Colonic mucosa (tissue), 4 donors: ENCODE data around the gene PLA2G2D. TPM values are rescaled to one million over a fixed set of nuclear protein-coding genes. Genes with fewer than 3 reads are reported as not detected.

ENCODE experiments used
- DNase-seq: peaks from one replicate; pipeline ENCODE4 v3.0.0-alpha.2; 2020
- H3K27ac ChIP-seq: fragments of 200-600 bp; one replicate; pipeline ENCODE4 v1.8.0; 2021
- H3K27me3 ChIP-seq: fragments of 200-600 bp; one replicate; pipeline ENCODE4 v1.8.0; 2021
- H3K36me3 ChIP-seq: fragments of 200-600 bp; one replicate; pipeline ENCODE4 v1.8.0; 2021
- H3K4me1 ChIP-seq: fragments of 200-600 bp; one replicate; pipeline ENCODE4 v1.8.0; 2021; ENCODE audit warnings: mild to moderate bottlenecking
- H3K4me3 ChIP-seq: fragments of 200-600 bp; one replicate; pipeline ENCODE4 v1.8.0; 2021
- H3K9ac ChIP-seq, 2 donors: one replicate each; pipeline ENCODE4 v1.7.0; 2013; ENCODE audit warnings: control low read depth in 2 of 2, low read depth in 2 of 2, low read length in 2 of 2
- H3K9me3 ChIP-seq: fragments of 200-600 bp; one replicate; pipeline ENCODE4 v1.8.0; 2021
- intact Hi-C: fragments of 100-400 bp; cut with DNase I; formaldehyde crosslinking; loops from one replicate; pipeline ENCODE4 v1.14.1; 2022
- total RNA-seq, 2 donors: library from RNA; stranded (reverse); fragmentation: NEBNext Ultra II Directional in 1 of 2; extraction: Animal tissue kit (Norgen Biotek cat#: 25700) in 1 of 2; gene quantifications; one replicate each; pipeline ENCODE4 v1.2.1, GENCODE V29; 2021
- TF ChIP-seq, protein P1 (sequence below): fragments of 200-600 bp; IDR thresholded peaks from one replicate; pipeline ENCODE4 v1.8.0; 2022; ENCODE audit warnings: antibody characterized with exemption, mild to moderate bottlenecking
- donor health status: healthy.
- donor health status: DM: no; HTN: no; CAD: no.
- donor health status: DM: no; HTN: no; CAD: no.

Gene PLA2G2D
- total RNA-seq, 2 donors from 2014 or later = 0.21 to 0.25 TPM

DNA sequence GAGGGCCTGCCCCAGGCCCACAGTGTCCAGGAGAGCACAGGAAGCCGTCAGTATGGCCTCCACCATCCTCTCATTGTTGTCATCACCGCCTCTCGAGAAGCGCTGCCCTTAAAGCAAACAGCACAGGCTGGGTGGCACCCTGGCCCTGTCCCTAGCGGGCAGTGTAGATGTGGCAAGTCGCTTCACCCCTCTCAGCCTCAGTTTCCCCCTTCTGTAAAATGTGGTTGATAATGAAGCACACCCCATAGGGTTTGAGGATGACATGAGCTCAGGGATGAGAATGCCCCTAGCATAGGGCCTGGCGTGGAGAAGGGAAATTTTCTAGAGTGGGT is 33.2 kb upstream of the PLA2G2D start:
- no peak overlapping the region for H3K4me3 ChIP-seq
- no peak for DNase-seq
- H3K27ac ChIP-seq = no peak overlapping the region
- no peak overlapping the region for H3K9ac ChIP-seq
- TF ChIP-seq, protein P1, sequence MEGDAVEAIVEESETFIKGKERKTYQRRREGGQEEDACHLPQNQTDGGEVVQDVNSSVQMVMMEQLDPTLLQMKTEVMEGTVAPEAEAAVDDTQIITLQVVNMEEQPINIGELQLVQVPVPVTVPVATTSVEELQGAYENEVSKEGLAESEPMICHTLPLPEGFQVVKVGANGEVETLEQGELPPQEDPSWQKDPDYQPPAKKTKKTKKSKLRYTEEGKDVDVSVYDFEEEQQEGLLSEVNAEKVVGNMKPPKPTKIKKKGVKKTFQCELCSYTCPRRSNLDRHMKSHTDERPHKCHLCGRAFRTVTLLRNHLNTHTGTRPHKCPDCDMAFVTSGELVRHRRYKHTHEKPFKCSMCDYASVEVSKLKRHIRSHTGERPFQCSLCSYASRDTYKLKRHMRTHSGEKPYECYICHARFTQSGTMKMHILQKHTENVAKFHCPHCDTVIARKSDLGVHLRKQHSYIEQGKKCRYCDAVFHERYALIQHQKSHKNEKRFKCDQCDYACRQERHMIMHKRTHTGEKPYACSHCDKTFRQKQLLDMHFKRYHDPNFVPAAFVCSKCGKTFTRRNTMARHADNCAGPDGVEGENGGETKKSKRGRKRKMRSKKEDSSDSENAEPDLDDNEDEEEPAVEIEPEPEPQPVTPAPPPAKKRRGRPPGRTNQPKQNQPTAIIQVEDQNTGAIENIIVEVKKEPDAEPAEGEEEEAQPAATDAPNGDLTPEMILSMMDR = peak; percentile 17
- H3K27me3 ChIP-seq = no peaks in the 10 kb centered on the region
- intact Hi-C loops = loop anchor here (2.0 to 5.0 kb wide), 3 partner anchors 50 to 234 kb away; no protein-coding TSS in a partner anchor
- no peaks in the 10 kb centered on the region for H3K4me1 ChIP-seq
- no peaks in the 10 kb centered on the region for H3K9me3 ChIP-seq
- no peaks in the 10 kb centered on the region for H3K36me3 ChIP-seq

GRCh38 chr1:20151906-20152598 is 32.7 kb upstream of the PLA2G2D start:
- Histone ChIP-seq H3K9ac (peak overlapping the region; percentile 51 to 62), H3K27ac (no peak overlapping the region), H3K9me3 (no peaks in the 10 kb centered on the region), H3K36me3 (no peaks in the 10 kb centered on the region), H3K4me3 (peak overlapping the region; percentile 36), H3K27me3 (no peaks in the 10 kb centered on the region), H3K4me1 (no peaks in the 10 kb centered on the region)
- intact Hi-C loops = loop anchor here (2.0 to 5.0 kb wide), 3 partner anchors 50 to 233 kb away; no protein-coding TSS in a partner anchor
- TF ChIP-seq, protein P1 = peak; percentile 95
- DNase-seq = peak; percentile 84

DNA sequence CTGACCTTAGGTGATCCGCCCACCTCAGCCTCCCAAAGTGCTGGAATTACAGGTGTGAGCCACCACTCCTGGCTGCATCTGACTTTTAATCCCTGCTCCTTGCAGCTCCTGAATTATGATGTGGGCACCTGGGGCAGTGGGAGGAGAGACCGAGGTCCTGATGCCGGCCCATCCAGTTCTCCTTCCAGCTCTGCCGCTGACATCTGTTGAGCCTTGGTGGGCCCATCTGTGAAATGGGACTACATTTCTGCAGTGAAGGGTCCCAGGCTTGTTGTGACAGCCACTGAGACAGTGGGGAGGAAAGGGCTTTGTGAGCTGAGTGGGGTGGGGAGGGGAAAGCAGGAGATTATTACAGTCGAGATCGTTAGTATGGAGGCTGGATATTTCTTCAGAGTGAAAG is 31.6 kb upstream of the PLA2G2D start:
- Histone ChIP-seq H3K9ac (no peak overlapping the region), H3K27ac (no peak overlapping the region), H3K4me3 (no peak overlapping the region), H3K9me3 (no peaks in the 10 kb centered on the region), H3K36me3 (no peaks in the 10 kb centered on the region), H3K4me1 (no peaks in the 10 kb centered on the region), H3K27me3 (no peaks in the 10 kb centered on the region)
- no peak for DNase-seq
- intact Hi-C loops = loop anchor here (5.0 kb wide), 2 partner anchors 49 to 179 kb away; no protein-coding TSS in a partner anchor
- TF ChIP-seq, protein P1 = no peak

DNA sequence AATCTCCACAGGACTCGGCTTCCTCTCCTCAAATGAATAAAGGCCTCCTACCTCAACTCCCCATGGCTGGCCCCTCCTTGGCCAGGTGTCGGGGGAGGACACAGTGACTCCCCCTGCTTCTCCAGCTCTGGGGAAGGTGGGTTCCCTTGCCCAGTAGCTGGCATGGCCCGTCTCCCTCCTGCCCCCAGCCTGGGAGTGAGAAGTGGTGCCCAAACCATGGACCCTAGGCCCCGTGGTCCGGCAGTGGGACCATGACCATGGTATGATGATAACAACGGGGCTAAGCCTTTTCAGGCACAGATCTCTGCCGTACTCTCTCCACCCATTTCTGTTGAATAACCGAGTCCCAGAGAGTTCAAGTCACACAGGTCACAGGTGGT is 31.0 kb upstream of the PLA2G2D start:
- Histone ChIP-seq H3K27me3 (no peaks in the 10 kb centered on the region), H3K4me3 (no peak overlapping the region), H3K4me1 (no peaks in the 10 kb centered on the region), H3K9me3 (no peaks in the 10 kb centered on the region), H3K36me3 (no peaks in the 10 kb centered on the region), H3K27ac (no peak overlapping the region), H3K9ac (no peak overlapping the region)
- TF ChIP-seq, protein P1 = no peak
- intact Hi-C loops = loop anchor here (5.0 kb wide), 2 partner anchors 48 to 178 kb away; no protein-coding TSS in a partner anchor
- no peak for DNase-seq

DNA sequence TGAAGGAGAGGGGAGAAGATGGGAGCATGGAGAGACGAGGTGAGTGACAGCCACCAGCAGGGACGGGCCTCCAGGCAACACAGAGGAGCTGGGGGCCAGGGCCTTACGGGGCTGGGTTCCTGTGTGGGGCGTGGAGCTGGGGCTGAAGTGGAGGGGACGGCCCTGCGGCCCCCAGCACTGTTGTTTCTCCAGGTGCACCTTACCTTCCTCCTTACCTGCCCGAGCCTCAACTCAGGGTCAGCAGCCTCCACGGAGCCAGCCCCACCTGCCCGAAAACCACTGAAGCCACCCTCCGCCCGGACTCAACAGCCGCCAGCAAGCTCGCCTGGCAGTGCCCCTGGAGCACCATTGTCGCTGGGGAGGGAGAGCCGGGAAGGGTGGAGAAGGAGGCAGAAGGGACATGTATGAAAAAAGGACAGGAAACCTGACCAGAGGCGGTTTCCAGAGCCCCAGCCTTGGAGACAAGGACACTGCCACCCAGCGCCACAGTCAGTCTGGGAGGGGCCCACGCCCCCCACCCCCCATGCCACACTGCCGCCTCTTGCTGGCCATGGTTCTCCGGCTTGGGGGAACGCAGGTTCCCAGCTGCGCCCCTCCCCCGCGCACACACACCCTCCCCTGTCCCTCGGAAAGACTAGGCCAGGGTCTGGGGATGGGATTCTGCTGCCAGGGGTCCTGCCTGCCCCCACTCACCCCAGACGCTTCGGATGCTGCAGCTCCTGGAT is 30.4 kb upstream of the PLA2G2D start:
- Histone ChIP-seq H3K4me3 (no peak overlapping the region), H3K9ac (no peak overlapping the region), H3K27ac (no peak overlapping the region), H3K36me3 (no peaks in the 10 kb centered on the region), H3K27me3 (no peaks in the 10 kb centered on the region), H3K9me3 (no peaks in the 10 kb centered on the region), H3K4me1 (no peaks in the 10 kb centered on the region)
- DNase-seq = no peak
- intact Hi-C loops = loop anchor here (5.0 kb wide), 2 partner anchors 47 to 177 kb away; no protein-coding TSS in a partner anchor
- TF ChIP-seq, protein P1 = no peak
